GM12878 (cell line): ENCODE results near the gene ANO10. TPM values are rescaled to one million over a fixed set of nuclear protein-coding genes. Genes with fewer than 3 reads are reported as not detected.

ENCODE experiments used
- POLR2AphosphoS5 ChIP-seq: IDR thresholded peaks from 2 replicates; pipeline ENCODE4 v1.6.1; 2011; ENCODE audit warnings: mild to moderate bottlenecking, low read length, inconsistent platforms
- SMAD1 ChIP-seq: fragments of 450-650 bp; IDR thresholded peaks from 2 replicates; pipeline ENCODE4 v1.6.1; 2018; ENCODE audit warnings: mild to moderate bottlenecking, low read depth; ENCODE audit not compliant: partially characterized antibody
- TCF12 ChIP-seq: IDR thresholded peaks from 2 replicates; pipeline ENCODE4 v1.6.1; 2011; ENCODE audit warnings: low read depth, mild to moderate bottlenecking, low read length
- YY1 ChIP-seq: IDR thresholded peaks from 2 replicates; pipeline ENCODE4 v1.6.1; 2011; ENCODE audit warnings: low read depth, mild to moderate bottlenecking, low read length
- polyA plus RNA-seq, 11 experiments: library from polyadenylated mRNA; depleted of rRNA in 4 of 11; unstranded in 6 of 11; stranded (reverse) in 5 of 11; fragments of >200 nt; fragmentation: Nextera tagmentation in 4 of 11; fragmentation: Illumina TruSeq in 1 of 11; extraction: Ambion mirVana in 4 of 11; extraction: Trizol in 1 of 11; gene quantifications; 1 replicate in 1 of 11; 2 replicates in 10 of 11; pipeline versions ENCODE4 v1.2.1 to v1.2.3, GENCODE V29; 2011 to 2016; ENCODE audit warnings: inconsistent platforms in 2 of 11, missing spikeins in 2 of 11, low read depth in 1 of 11
- total RNA-seq, 4 experiments: library from RNA; depleted of rRNA in 3 of 4; stranded (reverse); fragments of >200 nt in 3 of 4; fragmentation: Illumina TruSeq in 1 of 4; extraction: Trizol in 1 of 4; gene quantifications; 2 replicates each; pipeline versions ENCODE4 v1.2.1 to v1.2.3, GENCODE V29; 2013 to 2021
- TF ChIP-seq, protein P1 (sequence below): fragments of 450-650 bp; IDR thresholded peaks from 2 replicates; pipeline ENCODE4 v1.6.1; 2017; ENCODE audit warnings: mild to moderate bottlenecking, moderate library complexity
- TF ChIP-seq, protein P2 (sequence below): fragments of 450-650 bp; IDR thresholded peaks from 2 replicates; pipeline ENCODE4 v1.6.1; 2017; ENCODE audit warnings: mild to moderate bottlenecking
- TF ChIP-seq, protein P3 (sequence below): fragments of 150-350 bp; IDR thresholded peaks from 2 replicates; pipeline ENCODE4 v1.6.1; 2014; ENCODE audit warnings: mild to moderate bottlenecking, low read depth, low read length

ANO10 gene
- total and polyA plus RNA-seq, 10 of the 15 experiments (the other 5 are each of a cell fraction or from before 2014, with no cell fraction given): 0.29 to 21.9 (median 1.6) TPM

DNA sequence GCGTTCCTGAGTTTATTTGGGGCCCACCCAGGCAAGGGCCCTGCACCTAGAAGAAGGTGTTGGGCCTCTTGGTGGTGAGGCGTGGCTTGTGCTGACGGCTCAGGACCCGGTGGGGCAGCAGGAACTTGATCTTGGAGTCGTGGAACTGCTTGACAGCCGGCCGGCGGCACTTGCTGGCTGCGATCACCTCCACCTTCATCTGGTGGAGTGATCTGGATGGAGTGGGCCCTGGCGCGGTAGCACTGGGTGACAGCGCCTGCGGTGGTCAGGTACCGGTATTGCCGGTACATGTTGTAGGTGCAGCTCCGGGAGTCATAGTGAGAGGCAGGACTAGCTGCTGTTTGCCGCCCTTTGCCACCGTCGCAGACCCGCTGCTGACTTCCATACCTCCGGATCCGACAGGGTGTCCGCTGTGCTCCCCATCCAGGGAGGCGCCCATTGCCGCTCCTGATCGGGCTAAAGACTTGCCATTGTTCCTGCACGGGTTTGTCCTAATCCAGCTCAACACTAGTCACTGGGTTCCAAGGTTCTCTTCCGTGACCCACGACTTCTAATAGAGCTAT, 136.8 kb downstream of the ANO10 start (continued):
- TF ChIP-seq, protein P1, sequence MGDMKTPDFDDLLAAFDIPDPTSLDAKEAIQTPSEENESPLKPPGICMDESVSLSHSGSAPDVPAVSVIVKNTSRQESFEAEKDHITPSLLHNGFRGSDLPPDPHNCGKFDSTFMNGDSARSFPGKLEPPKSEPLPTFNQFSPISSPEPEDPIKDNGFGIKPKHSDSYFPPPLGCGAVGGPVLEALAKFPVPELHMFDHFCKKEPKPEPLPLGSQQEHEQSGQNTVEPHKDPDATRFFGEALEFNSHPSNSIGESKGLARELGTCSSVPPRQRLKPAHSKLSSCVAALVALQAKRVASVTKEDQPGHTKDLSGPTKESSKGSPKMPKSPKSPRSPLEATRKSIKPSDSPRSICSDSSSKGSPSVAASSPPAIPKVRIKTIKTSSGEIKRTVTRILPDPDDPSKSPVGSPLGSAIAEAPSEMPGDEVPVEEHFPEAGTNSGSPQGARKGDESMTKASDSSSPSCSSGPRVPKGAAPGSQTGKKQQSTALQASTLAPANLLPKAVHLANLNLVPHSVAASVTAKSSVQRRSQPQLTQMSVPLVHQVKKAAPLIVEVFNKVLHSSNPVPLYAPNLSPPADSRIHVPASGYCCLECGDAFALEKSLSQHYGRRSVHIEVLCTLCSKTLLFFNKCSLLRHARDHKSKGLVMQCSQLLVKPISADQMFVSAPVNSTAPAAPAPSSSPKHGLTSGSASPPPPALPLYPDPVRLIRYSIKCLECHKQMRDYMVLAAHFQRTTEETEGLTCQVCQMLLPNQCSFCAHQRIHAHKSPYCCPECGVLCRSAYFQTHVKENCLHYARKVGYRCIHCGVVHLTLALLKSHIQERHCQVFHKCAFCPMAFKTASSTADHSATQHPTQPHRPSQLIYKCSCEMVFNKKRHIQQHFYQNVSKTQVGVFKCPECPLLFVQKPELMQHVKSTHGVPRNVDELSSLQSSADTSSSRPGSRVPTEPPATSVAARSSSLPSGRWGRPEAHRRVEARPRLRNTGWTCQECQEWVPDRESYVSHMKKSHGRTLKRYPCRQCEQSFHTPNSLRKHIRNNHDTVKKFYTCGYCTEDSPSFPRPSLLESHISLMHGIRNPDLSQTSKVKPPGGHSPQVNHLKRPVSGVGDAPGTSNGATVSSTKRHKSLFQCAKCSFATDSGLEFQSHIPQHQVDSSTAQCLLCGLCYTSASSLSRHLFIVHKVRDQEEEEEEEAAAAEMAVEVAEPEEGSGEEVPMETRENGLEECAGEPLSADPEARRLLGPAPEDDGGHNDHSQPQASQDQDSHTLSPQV: no peak
- no peak for TF ChIP-seq POLR2AphosphoS5
- TF ChIP-seq SMAD1: no peak
- TF ChIP-seq, protein P2, sequence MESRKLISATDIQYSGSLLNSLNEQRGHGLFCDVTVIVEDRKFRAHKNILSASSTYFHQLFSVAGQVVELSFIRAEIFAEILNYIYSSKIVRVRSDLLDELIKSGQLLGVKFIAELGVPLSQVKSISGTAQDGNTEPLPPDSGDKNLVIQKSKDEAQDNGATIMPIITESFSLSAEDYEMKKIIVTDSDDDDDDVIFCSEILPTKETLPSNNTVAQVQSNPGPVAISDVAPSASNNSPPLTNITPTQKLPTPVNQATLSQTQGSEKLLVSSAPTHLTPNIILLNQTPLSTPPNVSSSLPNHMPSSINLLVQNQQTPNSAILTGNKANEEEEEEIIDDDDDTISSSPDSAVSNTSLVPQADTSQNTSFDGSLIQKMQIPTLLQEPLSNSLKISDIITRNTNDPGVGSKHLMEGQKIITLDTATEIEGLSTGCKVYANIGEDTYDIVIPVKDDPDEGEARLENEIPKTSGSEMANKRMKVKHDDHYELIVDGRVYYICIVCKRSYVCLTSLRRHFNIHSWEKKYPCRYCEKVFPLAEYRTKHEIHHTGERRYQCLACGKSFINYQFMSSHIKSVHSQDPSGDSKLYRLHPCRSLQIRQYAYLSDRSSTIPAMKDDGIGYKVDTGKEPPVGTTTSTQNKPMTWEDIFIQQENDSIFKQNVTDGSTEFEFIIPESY: no peak
- TF ChIP-seq, protein P3, sequence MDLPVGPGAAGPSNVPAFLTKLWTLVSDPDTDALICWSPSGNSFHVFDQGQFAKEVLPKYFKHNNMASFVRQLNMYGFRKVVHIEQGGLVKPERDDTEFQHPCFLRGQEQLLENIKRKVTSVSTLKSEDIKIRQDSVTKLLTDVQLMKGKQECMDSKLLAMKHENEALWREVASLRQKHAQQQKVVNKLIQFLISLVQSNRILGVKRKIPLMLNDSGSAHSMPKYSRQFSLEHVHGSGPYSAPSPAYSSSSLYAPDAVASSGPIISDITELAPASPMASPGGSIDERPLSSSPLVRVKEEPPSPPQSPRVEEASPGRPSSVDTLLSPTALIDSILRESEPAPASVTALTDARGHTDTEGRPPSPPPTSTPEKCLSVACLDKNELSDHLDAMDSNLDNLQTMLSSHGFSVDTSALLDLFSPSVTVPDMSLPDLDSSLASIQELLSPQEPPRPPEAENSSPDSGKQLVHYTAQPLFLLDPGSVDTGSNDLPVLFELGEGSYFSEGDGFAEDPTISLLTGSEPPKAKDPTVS: no peak
- no peak for TF ChIP-seq YY1
- no peak for TF ChIP-seq TCF12
- TF ChIP-seq, all 136 proteins: peak for 0
